Spleen (tissue), 11 donors: Measurements from ENCODE around the gene IQGAP2. TPM values are rescaled to one million over a fixed set of nuclear protein-coding genes. Genes with fewer than 3 reads are reported as not detected.
"Not testable (repeated sequence)": the region's sequence is repeated elsewhere in the genome, so short reads cannot be mapped to it uniquely, and the experiment has no call there.

Experiments
- DNase-seq: peaks from one replicate; pipeline ENCODE4 v3.0.0-alpha.2; 2020
- H3K27ac ChIP-seq, 8 donors: fragments of 200-600 bp; sonication (generic) in 7 of 8; 1 replicate in 4 of 8; 2 replicates in 4 of 8; pipeline versions ENCODE4 v1.5.0 to v1.8.0; 2016 to 2021; ENCODE audit warnings: inconsistent platforms in 4 of 8, mild to moderate bottlenecking in 4 of 8, moderate library complexity in 1 of 8
- H3K27me3 ChIP-seq, 7 donors: fragments of 200-600 bp; sonication (generic) in 6 of 7; replicated peaks in 1 of 7; 1 replicate in 4 of 7; 2 replicates in 3 of 7; pipeline versions ENCODE4 v1.5.0 to v1.8.0; 2016 to 2021; ENCODE audit warnings: inconsistent platforms in 3 of 7, mild to moderate bottlenecking in 1 of 7
- H3K36me3 ChIP-seq, 6 donors: fragments of 200-600 bp; sonication (generic) in 5 of 6; 1 replicate in 4 of 6; 2 replicates in 2 of 6; pipeline versions ENCODE4 v1.5.0 to v1.8.0; 2016 to 2021; ENCODE audit warnings: inconsistent platforms in 2 of 6
- H3K4me1 ChIP-seq, 6 donors: fragments of 200-600 bp; sonication (generic) in 5 of 6; 1 replicate in 3 of 6; 2 replicates in 3 of 6; pipeline versions ENCODE4 v1.5.0 to v1.8.0; 2016 to 2021; ENCODE audit warnings: inconsistent platforms in 3 of 6
- H3K4me3 ChIP-seq, 8 donors: fragments of 200-600 bp; sonication (generic) in 7 of 8; 1 replicate in 4 of 8; 2 replicates in 4 of 8; pipeline versions ENCODE4 v1.5.0 to v1.8.0; 2016 to 2021; ENCODE audit warnings: inconsistent platforms in 4 of 8, mild to moderate bottlenecking in 4 of 8, moderate library complexity in 2 of 8
- H3K9me3 ChIP-seq, 8 donors: fragments of 200-600 bp; sonication (generic) in 7 of 8; 1 replicate in 4 of 8; 2 replicates in 4 of 8; pipeline versions ENCODE4 v1.5.0 to v1.8.0; 2016 to 2021; ENCODE audit warnings: inconsistent platforms in 4 of 8
- POLR2A ChIP-seq, 3 donors: fragments of 450-650 bp; IDR thresholded peaks; one replicate each; pipeline ENCODE4 v1.5.1; 2017; ENCODE audit warnings: antibody characterized with exemption in 3 of 3, mild to moderate bottlenecking in 1 of 3
- POLR2AphosphoS5 ChIP-seq, 3 donors: sonication (generic); formaldehyde crosslinking; IDR thresholded peaks; one replicate each; pipeline ENCODE4 v1.5.1; 2017; ENCODE audit warnings: antibody characterized with exemption in 3 of 3
- WGBS, 5 donors: extraction: QIAGEN DNeasy Blood & Tissue Kit in 3 of 5; methylation state at CpG; one replicate each; pipeline versions ENCODE4 v1.1.5 to v1.1.7; 2013 to 2018; 5-methylcytosine and 5-hydroxymethylcytosine counted together
- intact Hi-C: fragments of 100-400 bp; cut with DNase I; formaldehyde crosslinking; loops from one replicate; pipeline ENCODE4 v1.15.0; 2023; ENCODE audit warnings: low total_unique reads
- polyA plus RNA-seq, 3 donors: library from polyadenylated mRNA; stranded (reverse); fragments of 200-250 nt; gene quantifications; one replicate each; pipeline ENCODE4 v1.2.1, GENCODE V29; 2013
- total RNA-seq, 7 donors: library from RNA; depleted of rRNA in 3 of 7; stranded (reverse); fragments of >200 nt in 3 of 7; fragmentation: NEBNext Ultra II Directional in 4 of 7; extraction: Animal tissue kit (Norgen Biotek cat#: 25700) in 4 of 7; gene quantifications; one replicate each; pipeline versions ENCODE4 v1.1.0 to v1.2.1, GENCODE V29; 2016 to 2021
- TF ChIP-seq, protein P1 (sequence below), 11 experiments: fragments of 200-600 bp in 7 of 11; fragments of 450-650 bp in 4 of 11; sonication (generic) in 4 of 11; IDR thresholded peaks in 8 of 11; conservative IDR thresholded peaks in 3 of 11; 1 replicate in 7 of 11; 2 replicates in 4 of 11; pipeline versions ENCODE4 v1.4.0 to v1.8.0; 2016 to 2021; ENCODE audit warnings: antibody characterized with exemption in 11 of 11, inconsistent platforms in 4 of 11, mild to moderate bottlenecking in 1 of 11
- donor health status: healthy with polysubstance abuse.
- donor health status: DM: no; HTN: no; CAD: no; lungs with moderate emphysema.
- donor health status: DM: no; HTN: no; CAD: no.
- donor health status: Bipolar disorder and iron deficiency.
- donor health status: healthy.
- donor health status: DM: no; HTN: no; CAD: no.
- donor health status: DM: yes; HTN: yes; CAD: no.

IQGAP2 gene
- total and polyA plus RNA-seq, 10 donors = 9.3 to 83.6 (median 52.8) TPM

DNA sequence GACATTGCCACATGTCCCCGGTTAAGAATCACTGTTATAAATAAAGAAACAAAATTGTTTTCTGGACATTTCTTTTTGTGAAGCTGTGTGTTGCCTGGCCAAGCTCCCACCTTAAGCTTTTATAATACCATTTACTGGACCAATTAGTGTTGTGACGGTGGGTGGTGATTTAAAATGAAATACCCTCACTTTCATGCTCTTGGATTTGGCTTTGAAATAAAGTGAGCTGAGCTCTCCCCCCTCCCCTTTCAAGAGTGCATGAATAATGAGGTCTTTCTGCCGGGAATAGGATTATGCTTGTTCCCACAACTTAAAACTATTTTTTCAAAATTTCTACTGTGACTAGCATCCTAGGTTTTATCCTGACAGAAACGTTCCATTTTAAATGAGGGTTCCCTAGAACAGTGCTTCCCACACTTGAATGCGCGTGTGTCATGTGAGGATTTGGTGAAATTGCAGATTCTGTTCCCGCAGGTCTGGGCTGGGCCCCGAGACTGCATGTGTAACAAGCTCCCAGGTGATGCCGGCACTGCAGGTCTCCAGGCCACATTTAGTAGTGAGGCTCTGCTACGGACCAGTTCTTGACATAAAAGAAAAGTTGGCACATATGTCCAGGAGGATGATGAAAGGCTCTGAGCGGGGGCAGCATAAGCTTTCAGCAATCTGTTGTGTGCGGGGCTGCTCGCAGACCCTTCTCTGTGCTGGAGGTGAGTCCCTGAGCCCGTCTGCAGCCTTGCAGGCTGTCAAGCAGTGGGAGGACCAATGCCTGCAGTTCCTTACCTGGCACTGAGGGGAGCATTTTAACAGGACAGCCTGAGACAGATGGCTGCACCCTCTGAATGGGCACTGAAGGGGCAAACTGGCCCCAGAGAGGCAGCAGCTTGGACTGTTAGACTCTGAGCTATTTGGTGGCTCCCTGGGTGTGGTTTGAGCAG, 24.4 kb downstream of the IQGAP2 start:
- H3K4me3 ChIP-seq = no peak overlapping the region
- no peak overlapping the region for H3K27ac ChIP-seq
- H3K9me3 ChIP-seq = no peaks in the 10 kb centered on the region
- DNase-seq = no peak
- H3K27me3 ChIP-seq = no peaks in the 10 kb centered on the region
- intact Hi-C loops = no loop called here
- WGBS, 5 donors = 78 to 86% (median 81%) methylated on average over 14 of the region's 14 CpGs
- no peaks in the 10 kb centered on the region for H3K36me3 ChIP-seq
- TF ChIP-seq, protein P1, sequence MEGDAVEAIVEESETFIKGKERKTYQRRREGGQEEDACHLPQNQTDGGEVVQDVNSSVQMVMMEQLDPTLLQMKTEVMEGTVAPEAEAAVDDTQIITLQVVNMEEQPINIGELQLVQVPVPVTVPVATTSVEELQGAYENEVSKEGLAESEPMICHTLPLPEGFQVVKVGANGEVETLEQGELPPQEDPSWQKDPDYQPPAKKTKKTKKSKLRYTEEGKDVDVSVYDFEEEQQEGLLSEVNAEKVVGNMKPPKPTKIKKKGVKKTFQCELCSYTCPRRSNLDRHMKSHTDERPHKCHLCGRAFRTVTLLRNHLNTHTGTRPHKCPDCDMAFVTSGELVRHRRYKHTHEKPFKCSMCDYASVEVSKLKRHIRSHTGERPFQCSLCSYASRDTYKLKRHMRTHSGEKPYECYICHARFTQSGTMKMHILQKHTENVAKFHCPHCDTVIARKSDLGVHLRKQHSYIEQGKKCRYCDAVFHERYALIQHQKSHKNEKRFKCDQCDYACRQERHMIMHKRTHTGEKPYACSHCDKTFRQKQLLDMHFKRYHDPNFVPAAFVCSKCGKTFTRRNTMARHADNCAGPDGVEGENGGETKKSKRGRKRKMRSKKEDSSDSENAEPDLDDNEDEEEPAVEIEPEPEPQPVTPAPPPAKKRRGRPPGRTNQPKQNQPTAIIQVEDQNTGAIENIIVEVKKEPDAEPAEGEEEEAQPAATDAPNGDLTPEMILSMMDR (IDR thresholded peaks at IDR 0.05 in 8 of 11, conservative IDR thresholded peaks at IDR 0.05 in 3 of 11) = no peak
- no peak for TF ChIP-seq POLR2A (IDR thresholded peaks at IDR 0.05)
- TF ChIP-seq POLR2AphosphoS5 (IDR thresholded peaks at IDR 0.05) = no peak
- H3K4me1 ChIP-seq = peaks cover 0 to 48% (median 6%) of the 10 kb centered on the region in 6 donors

- H3K27me3 ChIP-seq, H3K36me3 ChIP-seq, H3K4me3 ChIP-seq, DNase-seq, H3K27ac ChIP-seq, intact Hi-C loops, H3K9me3 ChIP-seq: not testable (repeated sequence)
- WGBS, 5 donors = 89 to 95% (median 95%) methylated on average over 6 of the region's 6 CpGs
- H3K4me1 ChIP-seq = peaks cover 0 to 54% (median 6%) of the 10 kb centered on the region in 6 donors
Measured at GRCh38 chr5:76428550-76428949, 25.5 kb downstream of the IQGAP2 start.

GRCh38 chr5:76433261-76433660, 30.2 kb downstream of the IQGAP2 start:
- no peak overlapping the region for H3K27ac ChIP-seq
- peaks cover 0 to 9% (median 0%) of the 10 kb centered on the region in 6 donors for H3K4me1 ChIP-seq
- no peak overlapping the region for H3K4me3 ChIP-seq
- WGBS, 5 donors = 62 to 89% (median 72%) methylated on average over 1 of the region's 1 CpG
- intact Hi-C loops = no loop called here
- H3K27me3 ChIP-seq = no peaks in the 10 kb centered on the region
- TF ChIP-seq POLR2A (IDR thresholded peaks at IDR 0.05) = no peak
- TF ChIP-seq POLR2AphosphoS5 (IDR thresholded peaks at IDR 0.05) = no peak
- TF ChIP-seq, protein P1 (IDR thresholded peaks at IDR 0.05 in 8 of 11, conservative IDR thresholded peaks at IDR 0.05 in 3 of 11) = no peak
- no peak for DNase-seq
- H3K36me3 ChIP-seq = no peaks in the 10 kb centered on the region
- peaks cover 0 to 22% (median 8%) of the 10 kb centered on the region in 8 donors for H3K9me3 ChIP-seq

- H3K27me3 ChIP-seq, intact Hi-C loops, H3K4me3 ChIP-seq, DNase-seq, H3K27ac ChIP-seq, H3K4me1 ChIP-seq, H3K36me3 ChIP-seq: not testable (repeated sequence)
- 71 to 81% (median 79%) methylated on average over 3 of the region's 3 CpGs for WGBS, 5 donors
- peaks cover 0 to 33% (median 13%) of the 10 kb centered on the region in 8 donors for H3K9me3 ChIP-seq
Measured at GRCh38 chr5:76437507-76437906, 34.4 kb downstream of the IQGAP2 start.

DNA sequence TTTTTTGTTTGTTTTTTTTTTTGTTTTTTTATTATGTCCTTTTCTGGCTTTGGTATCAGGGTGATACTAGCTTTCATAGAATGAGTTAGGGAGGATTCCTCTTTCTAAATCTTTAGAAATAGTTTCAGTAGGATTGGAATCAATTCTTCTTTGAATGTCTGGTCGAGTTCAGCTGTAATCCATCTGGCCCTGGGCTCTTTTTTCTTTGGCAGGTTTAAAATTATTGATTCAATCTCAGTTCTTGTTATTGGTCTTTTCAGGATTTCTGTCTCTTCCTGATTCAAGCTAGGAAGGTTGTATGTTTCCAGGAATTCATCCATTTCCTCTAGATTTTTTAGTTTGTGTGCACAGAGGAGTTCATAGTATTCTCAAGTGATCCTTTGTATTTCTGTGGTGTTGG, 34.9 kb downstream of the IQGAP2 start:
- intact Hi-C loops = no loop called here
- Histone ChIP-seq H3K9me3 (peaks cover 0 to 33% (median 13%) of the 10 kb centered on the region in 8 donors), H3K4me1 (peaks cover 0 to under 1% (median 0%) of the 10 kb centered on the region in 6 donors), H3K4me3 (no peak overlapping the region), H3K36me3 (no peaks in the 10 kb centered on the region), H3K27me3 (no peaks in the 10 kb centered on the region), H3K27ac (no peak overlapping the region)
- no peak for DNase-seq
- no peak for TF ChIP-seq POLR2A (IDR thresholded peaks at IDR 0.05)
- no peak for TF ChIP-seq POLR2AphosphoS5 (IDR thresholded peaks at IDR 0.05)
- TF ChIP-seq, protein P1 (IDR thresholded peaks at IDR 0.05 in 8 of 11, conservative IDR thresholded peaks at IDR 0.05 in 3 of 11) = no peak
- 63 to 79% (median 64%) methylated on average over 1 of the region's 1 CpG for WGBS, 5 donors
